ENCODE results near the gene OTUB2. TPM values are rescaled to one million over a fixed set of nuclear protein-coding genes. Genes with fewer than 3 reads are reported as not detected.
"Not testable (repeated sequence)": the region's sequence is repeated elsewhere in the genome, so short reads cannot be mapped to it uniquely, and the experiment has no call there.

The OTUB2 gene
- polyA plus RNA-seq, 3 donors = 4.3 to 5.0 (median 4.6) TPM

DNA sequence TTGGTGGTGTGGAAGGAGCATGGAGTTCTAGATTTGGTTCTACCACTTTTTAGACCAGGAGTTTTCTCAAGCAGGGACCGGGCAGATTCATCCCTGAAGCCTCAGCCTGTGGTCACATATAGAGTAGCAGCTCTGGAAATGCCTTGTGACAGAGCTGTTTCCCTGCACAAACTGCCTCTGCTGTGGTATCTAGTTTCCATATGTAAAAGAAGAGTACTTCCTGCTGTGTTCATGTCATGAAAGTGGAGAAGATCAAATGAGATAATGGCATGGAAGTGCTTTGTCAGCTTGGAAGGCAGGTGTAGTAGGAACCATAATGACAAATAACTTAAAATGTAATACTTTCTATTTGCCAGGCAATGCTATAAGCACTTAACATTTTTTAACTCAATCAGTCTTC lies 26.1 kb downstream of the OTUB2 start:
- no peak for DNase-seq (ENCODE audit: low read depth in 3 of 3, low spot score in 2 of 3)

DNA sequence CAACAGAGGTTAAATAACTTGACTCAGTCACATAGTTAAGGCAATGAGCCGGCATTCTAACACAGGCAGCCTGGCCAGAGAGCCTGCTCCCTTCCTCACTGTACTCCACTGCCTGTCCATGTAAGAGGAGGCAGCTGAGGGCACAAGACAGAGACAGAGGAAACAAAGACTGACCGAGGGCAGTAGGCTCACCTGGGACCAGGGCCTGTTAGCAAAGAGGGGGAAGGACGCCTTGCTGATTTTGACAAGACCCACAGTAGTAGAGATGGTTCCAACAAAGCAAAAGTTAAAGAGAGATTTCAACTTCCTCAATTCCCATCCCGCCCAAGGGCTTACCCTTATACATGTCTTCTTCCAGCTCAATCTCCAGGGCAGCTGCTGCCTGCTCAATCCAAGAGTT lies 26.5 kb downstream of the OTUB2 start:
- DNase-seq (ENCODE audit: low read depth in 3 of 3, low spot score in 2 of 3) = no peak

DNA sequence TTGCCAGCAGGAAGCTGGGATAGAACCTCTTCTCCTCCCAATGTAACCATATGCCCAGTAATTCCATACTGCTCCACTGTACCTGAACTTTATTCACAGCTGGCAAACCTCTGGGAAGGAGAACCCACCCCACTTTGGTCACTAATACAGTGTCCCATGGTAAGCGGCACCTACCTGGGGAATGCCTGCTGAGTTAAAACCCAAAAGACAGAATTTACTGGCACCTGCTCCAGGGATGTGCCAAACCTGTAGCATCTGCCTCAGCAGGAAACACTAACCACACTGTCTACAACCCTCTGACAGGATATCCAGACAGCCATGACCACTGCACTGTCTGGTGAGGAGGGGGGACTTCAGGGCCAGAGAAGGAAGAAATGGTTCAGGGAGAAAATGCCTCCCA lies 28.3 kb downstream of the OTUB2 start:
- no peak for DNase-seq (ENCODE audit: low read depth in 3 of 3, low spot score in 2 of 3)

DNA sequence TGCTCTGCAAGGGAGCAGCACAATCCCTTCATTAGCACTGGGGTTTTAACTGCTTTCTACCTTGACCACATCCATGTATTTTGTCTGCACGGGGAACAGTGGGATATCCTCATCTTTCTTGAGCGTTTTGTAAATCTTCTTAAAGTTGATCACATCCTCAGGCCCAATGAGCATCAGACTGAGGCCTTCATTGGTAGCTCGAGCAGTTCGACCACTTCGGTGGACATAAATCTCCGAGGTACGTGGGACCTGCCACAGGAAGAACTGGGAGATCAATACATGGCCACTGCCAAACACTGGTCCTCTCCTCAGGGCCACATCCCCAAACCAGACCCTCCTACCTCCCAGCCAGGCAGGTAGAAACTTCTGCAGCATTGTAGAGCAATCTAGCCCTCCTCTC lies 28.8 kb downstream of the OTUB2 start:
- DNase-seq (ENCODE audit: low read depth in 3 of 3, low spot score in 2 of 3) = no peak

DNA sequence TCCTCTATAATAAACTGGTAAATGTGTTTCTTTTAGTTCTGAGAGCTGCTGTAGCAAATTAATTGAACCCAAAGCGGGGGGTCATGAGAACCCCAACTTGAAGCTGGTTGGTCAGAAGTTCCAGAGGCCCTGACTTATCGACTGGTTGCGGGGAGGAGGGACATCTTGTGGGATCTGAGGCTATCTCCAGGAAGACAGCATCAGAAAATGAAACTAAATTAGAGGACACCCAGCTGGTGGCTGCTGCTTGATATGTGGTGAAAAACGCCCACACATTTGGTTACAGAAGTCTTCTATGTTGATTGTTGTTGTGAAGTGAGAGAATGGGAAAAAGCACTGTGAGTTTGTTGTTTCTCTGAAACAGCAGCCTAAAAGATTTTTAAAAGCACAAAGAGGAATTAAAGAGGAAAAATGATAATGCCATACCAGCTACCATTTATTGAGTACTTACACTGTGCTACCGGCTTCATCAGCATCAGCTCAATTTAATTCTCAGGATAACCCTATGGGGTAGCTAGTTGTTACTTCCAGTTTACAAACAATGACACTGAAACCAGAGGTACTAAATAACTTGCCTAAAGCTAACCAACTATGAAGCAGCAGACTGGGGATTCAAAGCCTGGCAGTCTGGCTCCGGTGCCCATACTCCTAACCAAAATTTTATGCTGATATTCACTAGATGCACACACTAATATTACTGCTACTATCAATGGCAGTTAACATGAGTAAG lies 30.6 kb downstream of the OTUB2 start:
- DNase-seq (ENCODE audit: low read depth in 3 of 3, low spot score in 2 of 3) = no peak

DNA sequence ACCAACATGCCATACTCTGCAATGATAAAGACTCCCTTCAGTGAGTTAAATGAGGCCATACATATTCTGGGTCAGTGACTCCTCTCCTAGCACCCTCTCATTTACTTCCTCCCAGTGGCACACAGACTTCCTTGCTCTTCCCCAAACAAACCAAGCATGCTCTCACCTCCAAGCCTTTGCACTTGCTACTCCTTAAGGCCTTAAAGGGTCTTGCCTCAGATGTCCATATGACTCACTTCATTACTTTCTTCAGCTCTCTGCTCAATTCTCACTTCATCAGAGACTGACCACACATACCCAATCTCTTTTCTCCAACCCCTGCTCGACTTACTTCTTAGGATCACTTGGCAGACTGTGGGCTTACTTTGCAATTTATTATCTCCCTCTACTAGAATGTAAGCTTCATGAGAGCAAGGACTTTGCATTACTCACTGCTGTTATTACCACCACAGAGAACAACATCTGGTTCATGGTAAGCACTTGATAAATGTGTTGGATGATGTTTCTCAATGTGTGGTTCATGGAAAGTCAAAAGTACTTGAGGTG lies 32.1 kb downstream of the OTUB2 start:
- no peak for DNase-seq (ENCODE audit: low read depth in 3 of 3, low spot score in 2 of 3)

DNA sequence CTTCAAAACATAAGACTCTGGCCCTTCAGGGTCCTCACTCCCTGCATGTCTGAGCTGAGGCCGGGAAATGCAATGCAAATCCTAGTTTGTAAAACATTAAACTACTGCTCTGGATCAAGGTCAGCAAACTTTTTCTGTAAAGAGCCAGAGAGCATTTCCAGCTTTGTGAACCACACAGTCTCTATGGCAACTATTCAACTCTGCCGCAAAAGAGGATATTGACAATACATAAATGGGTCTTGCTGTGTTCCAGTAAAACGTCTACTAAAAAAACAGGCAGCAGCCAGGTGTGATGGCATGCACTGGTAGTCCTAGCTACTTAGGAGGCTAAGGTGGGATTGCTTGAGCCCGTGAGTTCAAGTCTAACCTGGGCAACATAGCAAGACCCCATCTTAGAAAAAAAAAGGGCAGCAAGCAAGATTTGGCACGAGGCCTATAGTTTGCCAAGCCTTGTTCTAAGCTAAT lies 32.6 kb downstream of the OTUB2 start:
- DNase-seq (ENCODE audit: low read depth in 3 of 3, low spot score in 2 of 3) = no peak

DNA sequence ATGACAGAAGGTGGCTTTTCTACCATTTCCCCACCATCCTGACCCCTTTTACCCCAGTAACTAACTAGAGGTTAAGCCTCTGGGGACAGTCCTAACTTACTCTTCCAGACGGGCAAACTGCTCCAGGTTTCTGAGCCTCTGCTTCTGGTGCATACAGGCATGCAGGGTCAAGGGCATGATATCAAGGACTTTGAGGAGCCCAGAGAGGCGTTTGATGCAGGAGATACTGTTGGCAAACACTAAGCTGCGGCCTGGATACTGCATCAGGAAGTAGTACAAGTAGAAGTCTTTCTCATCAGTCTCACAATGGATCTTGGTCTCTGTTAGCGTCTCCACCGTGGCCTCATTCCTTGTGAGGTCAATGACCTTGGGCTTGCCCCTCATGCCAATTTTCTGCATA lies 33.9 kb downstream of the OTUB2 start:
- no peak for DNase-seq (ENCODE audit: low read depth in 3 of 3, low spot score in 2 of 3)

DNA sequence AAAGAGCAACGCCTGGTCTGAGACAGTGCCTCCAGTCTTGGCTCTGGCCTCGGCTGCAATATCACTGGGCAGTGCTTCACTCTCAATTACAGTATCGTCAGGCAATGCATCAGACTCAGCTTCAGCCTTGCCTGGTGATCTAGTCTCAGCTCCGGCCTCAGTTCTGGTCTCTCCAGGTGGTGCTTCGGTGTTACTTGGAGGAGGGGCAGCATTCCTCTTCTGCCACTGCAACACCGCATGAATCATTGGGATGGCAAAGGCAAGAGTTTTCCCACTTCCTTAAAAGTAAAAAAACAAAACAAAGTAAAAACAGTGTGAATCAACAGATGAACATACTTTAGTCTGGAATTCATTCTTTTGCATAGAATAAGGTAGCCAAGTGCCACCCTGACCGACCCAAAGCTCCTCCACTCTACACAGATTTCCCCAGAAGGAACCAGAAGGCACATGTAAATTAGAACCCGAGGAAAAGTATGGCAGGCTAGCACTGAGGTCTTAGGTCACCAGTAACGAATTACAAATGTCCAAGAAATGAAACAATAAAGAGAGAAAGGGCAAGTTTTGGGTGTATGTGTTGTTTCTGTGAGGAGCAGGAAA lies 36.3 kb downstream of the OTUB2 start:
- no peak for DNase-seq (ENCODE audit: low read depth in 3 of 3, low spot score in 2 of 3)

DNA sequence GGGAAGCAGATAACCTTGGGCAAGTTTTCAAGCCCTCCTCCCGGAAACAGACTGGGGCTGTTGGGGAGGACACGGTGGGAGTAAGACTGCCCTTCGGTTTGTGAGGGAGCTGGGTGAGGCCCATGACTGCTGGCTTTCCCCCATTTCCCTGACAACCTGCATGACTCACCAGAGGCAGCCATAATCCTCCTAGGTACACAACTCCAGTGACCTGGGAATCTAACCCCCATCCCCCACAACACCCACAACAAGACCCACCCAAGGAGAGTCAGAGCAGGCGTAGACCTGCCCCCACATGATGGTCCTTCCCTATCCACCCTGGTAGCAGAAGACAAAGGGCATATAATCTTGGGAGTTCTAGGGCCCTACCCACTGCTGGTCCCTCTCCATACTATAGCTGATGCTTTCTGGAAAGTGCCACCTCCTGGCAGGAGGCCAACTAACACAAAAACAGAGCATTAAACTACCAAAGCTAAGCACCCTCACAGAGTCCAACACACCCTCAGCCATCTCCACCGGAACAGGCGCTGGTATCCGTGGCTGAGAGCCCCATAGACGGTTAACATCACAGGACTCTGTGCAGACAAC lies 40.0 kb downstream of the OTUB2 start:
- no peak for DNase-seq (ENCODE audit: low read depth in 3 of 3, low spot score in 2 of 3)

DNA sequence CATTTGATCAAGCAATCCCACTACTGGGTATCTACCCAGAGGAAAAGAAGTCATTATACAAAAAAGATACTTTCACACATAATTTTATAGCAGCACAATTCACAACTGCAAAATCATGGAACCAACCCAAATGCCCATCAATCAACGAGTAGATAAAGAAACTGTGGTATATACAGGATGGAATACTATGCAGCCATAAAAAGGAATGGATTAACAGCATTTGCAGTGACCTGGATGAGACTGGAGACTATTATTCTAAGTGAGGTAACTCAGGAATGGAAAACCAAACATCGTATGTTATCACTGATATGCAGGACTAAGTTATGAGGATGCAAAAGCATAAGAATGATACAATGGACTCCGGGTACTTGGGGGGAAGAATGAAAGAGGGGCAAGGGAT lies 45.9 kb downstream of the OTUB2 start:
- not testable (repeated sequence) for DNase-seq (ENCODE audit: low read depth in 3 of 3, low spot score in 2 of 3)

DNA sequence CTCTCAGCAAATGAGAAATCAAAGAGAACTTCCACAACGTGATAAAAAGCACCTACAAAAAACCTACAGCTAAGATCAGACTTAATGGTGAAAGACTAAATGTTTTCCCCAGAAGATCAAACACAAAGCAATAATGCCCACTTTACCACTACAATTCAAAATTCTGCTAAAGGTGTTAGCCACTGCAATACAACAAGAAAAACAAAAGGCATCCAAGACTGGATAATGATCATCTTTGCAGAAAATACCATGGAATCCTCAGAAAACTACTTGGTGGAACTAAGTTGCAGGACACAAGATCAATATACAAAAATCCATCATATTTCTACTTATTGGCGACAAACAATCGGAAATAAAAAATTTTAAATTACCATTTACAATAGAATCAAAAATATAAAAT lies 48.4 kb downstream of the OTUB2 start:
- no peak for DNase-seq (ENCODE audit: low read depth in 3 of 3, low spot score in 2 of 3)

DNA sequence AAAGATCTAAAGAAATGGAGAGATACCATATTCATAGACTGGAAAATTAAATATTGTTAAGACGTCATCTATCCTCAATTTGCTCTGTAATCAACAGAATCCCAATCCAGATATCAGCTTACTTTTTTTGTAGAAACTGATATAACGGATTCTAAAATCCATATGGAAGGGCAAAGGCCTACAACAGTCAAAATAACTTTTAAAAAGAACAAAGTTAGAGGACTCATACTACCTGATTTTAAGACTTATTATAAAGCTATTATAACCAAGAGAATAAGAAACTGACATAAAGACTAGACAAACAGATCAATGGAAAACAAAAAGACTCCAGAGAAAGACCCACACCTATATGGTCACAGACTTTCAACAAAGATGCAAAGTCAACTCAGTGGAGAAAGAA lies 48.9 kb downstream of the OTUB2 start:
- DNase-seq (ENCODE audit: low read depth in 3 of 3, low spot score in 2 of 3) = no peak

DNA sequence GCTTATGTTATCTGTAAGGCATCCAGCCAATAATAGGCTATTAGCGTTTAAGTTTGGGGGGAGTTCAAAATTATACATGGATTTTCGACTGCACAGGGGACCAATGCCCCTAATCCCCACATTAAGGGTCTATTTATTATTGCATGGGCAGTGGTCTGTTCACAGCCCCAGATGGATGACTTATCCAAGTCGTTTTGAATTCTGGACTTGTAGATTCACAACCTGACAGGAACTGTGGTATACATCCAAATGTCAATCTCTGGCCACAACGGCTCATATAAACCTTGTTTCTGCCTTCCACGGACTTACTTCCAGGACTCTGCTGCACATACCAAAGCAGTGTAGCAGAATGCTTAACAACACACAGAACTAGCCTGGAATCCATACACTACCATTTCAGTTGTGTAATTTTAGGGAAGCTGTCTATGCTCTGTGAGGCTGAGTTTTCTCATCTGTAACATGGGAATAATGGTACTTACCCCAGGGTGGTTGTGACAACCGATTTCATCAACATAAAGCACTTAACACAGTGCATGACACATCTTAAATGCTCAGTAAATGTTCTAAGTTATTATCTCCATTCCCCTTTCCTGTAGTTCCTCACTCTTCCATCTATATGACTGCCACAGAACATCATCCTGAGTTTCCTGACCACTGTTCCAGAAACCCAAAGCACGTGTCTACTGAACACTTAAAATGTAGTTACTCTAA lies 51.1 kb downstream of the OTUB2 start:
- DNase-seq (ENCODE audit: low read depth in 3 of 3, low spot score in 2 of 3) = no peak

DNA sequence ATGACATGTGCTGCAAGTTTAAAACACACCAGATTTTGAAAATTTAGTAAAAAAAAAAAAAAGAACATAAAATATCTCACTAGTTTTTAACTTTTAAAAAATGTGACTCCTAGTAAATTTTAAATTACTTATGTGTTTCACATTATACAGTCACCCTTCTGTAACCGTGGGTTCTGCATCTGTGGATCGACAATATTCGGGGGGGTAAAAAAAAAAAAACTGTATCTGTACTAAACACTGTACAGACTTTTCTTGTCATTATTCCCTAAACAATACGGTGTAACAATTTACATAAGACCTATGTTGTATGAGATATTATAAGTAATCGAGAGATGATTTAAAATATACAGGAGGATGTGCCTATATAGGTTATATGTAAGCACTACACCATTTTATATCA lies 51.7 kb downstream of the OTUB2 start:
- no peak for DNase-seq (ENCODE audit: low read depth in 3 of 3, low spot score in 2 of 3)

DNA sequence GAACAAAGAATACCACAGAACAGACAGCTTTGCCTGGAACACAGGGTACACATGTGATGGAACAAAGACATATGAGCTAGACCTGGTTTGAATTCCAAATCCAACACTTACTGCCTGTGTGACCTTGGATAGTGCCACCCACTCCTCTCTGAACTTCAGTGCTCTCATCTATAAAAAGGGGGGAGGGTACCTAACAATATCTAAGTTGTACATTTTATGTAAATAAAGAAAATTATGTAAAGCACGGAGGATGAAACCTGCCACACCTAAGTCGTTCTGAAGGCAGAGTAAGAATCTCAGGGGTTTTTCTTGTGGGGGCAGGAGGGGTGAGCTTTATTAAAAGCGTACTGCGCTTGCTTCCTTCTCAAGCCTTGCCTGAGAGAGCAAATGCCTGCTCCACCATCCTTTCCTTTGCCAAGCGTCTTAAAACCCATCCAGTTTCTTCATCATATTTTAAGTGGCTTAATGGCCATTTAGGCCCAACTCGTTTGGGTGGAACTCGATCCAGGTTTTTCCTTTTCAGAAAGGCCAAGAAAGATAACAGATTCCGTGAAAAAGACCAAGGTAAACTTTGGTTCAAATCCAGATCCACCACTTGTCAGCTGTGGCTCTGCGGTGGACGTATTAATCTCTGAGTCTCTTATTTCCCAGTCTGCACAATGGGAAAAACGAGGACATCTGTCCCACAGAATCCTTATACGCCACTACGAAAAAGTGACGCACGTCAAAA lies 53.9 kb downstream of the OTUB2 start:
- peak in 1 of 3 donors; percentile 45 for DNase-seq (ENCODE audit: low read depth in 3 of 3, low spot score in 2 of 3)

DNA sequence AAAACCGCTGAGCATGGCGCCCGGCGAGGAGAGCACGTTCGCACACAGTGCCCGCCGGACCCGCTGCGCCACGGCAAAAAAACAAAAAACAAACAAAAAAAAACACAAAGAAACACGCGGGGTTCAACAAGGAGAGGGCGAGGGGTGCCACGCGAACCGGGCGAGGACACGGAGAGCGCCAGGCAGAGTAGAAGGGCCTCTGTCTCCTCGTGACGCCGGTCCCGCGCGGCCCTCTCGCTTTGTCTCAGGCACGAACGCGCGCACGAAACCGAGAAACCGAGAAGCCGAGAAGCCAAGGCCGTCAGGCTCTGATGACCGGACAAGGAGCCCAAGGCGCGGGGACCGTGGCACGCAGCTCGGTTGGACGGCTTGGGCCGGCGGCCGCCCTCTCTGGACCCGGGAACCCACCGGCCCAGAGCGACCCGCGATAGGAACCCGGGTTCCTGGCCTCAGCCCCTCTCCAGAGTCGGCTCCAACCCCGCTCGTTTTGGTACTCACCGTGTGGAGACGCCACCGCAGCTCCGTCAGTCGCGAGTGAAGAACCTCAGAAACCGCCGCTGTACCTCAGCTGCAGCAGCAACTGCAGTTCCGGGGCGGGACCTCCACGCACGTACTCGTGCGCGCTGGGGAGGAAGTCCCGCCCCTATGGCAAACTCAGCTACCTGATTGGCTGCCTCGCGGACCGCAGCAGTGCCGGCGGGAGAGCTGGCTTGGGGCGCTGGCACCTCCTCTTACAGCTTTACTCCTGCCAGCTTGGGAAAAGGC lies 54.7 kb downstream of the OTUB2 start, which contains the start of the genes DDX24 and IFI27L1:
TSS of gene DDX24 (minus strand) at position 582 of the 765 bp plus-strand sequence. CDS start 1,460 bp downstream, outside the sequence.
TSS of gene IFI27L1 (plus strand) at position 690 of the 765 bp plus-strand sequence. CDS start 15,628 bp downstream, outside the sequence.
- peak; percentile 85 to 90 (median 85) for DNase-seq (ENCODE audit: low read depth in 3 of 3, low spot score in 2 of 3)

DNA sequence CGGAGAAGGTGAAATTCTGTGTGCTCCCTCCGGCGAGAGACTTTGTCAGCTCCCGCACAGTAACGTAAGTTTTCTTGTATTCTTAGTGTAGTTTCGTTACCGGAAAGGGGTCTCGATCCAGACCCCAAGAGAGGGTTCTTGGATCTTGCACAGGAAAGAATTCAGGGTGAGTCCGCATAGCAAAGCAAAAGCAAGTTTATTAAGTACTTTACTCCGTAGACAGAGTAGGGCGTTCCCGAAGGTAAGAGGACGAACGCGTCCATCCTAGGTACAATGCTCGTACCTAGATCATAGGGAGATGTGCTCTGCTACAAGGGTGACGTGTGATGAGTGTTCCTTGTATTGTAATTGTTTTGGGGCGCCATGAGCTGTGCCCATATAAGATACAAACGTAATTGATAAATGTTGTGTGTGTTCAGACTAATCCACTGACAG lies 55.3 kb downstream of the OTUB2 start:
- DNase-seq (ENCODE audit: low read depth in 3 of 3, low spot score in 2 of 3) = no peak

DNA sequence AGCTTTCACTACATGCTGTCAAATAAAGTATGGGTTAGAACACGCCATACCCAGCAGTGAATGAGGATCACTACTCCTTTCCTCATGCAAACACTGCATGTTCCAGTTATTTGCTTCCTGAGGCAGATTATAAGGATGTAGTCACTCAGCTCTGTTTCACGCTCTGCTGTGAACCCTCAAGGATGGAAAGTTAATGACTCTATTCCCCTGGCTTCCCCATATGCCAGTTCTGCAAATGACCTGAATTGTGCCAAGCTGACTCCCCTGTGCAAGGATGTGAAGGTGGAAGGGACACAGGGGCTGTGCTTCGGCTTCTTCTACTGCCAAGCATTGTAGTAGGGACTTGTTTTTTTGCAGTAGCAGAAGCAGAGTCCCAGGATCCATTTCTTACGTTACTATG lies 61.8 kb downstream of the OTUB2 start:
- no peak for DNase-seq (ENCODE audit: low read depth in 3 of 3, low spot score in 2 of 3)

Data from right renal cortex interstitium (tissue), 3 donors.